ENCODE results near the gene ADSS1. TPM values are rescaled to one million over a fixed set of nuclear protein-coding genes. Genes with fewer than 3 reads are reported as not detected.
A peak's percentile ranks its signal among the peaks of the same experiment; 100 is the strongest.

ADSS1 gene
- total RNA-seq, 1 experiment from 2014 or later, result 10.0 TPM

DNA sequence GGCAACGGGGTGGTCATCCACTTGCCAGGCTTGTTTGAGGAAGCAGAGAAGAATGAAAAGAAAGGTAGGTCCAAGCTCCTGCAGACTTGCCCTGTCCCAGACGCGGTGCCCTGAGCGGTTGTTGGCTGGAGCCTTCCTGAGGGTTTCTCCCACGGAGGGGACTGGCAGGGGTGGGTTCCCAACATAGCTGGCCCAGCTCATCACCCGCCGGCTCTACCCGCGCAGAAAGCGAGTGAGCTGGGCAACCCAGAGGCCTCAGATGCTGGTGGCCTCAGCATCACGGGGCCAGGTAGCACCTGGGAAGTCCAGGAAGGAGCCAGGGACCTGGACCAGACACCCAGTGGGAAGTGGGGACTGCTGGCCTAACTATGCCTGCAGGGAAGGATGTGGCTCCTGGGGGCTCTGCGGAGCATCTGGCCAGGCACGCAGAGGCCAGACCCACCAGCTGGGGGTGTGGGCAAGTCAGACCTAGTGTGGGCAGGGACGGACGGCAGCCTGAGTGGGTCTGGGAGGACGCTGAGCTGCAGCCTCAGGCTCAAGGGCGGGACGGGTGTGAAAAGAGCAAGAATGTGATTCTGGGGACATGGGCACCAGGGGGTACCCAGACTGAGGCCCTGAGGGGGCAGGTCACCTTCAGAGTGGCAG, 14.5 kb downstream of the ADSS1 start (continued):
- TF ChIP-seq, protein P1, sequence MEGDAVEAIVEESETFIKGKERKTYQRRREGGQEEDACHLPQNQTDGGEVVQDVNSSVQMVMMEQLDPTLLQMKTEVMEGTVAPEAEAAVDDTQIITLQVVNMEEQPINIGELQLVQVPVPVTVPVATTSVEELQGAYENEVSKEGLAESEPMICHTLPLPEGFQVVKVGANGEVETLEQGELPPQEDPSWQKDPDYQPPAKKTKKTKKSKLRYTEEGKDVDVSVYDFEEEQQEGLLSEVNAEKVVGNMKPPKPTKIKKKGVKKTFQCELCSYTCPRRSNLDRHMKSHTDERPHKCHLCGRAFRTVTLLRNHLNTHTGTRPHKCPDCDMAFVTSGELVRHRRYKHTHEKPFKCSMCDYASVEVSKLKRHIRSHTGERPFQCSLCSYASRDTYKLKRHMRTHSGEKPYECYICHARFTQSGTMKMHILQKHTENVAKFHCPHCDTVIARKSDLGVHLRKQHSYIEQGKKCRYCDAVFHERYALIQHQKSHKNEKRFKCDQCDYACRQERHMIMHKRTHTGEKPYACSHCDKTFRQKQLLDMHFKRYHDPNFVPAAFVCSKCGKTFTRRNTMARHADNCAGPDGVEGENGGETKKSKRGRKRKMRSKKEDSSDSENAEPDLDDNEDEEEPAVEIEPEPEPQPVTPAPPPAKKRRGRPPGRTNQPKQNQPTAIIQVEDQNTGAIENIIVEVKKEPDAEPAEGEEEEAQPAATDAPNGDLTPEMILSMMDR (IDR thresholded peaks at IDR 0.05), result no peak

DNA sequence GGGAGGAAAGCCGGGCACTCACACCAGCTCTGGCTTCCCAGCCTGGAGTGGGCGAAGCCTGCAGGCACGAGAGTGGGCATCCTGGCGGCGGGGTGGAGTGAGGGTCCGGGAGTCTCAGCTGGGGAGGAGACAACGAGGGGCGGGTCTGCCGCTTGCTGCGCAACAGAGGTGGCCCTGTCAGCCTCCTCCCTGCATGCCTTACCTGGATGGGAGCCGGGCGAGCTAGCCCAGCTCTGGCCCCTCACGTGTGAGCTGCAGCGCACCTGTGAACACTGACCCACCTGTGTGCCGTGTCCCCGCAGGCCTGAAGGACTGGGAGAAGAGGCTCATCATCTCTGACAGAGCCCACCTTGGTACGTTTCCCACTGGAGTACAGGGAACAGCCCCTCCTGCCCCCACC, 15.0 kb downstream of the ADSS1 start:
- TF ChIP-seq TEAD1 (CRISPR knock-in tag; IDR thresholded peaks at IDR 0.05) (no peak), ZNF396 (CRISPR knock-in tag; IDR thresholded peaks at IDR 0.05; ENCODE audit: borderline replicate concordance) (no peak), FOXJ3 (CRISPR knock-in tag; IDR thresholded peaks at IDR 0.05; ENCODE audit: borderline replicate concordance) (no peak)
- TF ChIP-seq, protein P2, sequence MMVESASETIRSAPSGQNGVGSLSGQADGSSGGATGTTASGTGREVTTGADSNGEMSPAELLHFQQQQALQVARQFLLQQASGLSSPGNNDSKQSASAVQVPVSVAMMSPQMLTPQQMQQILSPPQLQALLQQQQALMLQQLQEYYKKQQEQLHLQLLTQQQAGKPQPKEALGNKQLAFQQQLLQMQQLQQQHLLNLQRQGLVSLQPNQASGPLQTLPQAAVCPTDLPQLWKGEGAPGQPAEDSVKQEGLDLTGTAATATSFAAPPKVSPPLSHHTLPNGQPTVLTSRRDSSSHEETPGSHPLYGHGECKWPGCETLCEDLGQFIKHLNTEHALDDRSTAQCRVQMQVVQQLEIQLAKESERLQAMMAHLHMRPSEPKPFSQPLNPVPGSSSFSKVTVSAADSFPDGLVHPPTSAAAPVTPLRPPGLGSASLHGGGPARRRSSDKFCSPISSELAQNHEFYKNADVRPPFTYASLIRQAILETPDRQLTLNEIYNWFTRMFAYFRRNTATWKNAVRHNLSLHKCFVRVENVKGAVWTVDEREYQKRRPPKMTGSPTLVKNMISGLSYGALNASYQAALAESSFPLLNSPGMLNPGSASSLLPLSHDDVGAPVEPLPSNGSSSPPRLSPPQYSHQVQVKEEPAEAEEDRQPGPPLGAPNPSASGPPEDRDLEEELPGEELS (CRISPR knock-in tag; IDR thresholded peaks at IDR 0.05), result no peak
- TF ChIP-seq, protein P3, sequence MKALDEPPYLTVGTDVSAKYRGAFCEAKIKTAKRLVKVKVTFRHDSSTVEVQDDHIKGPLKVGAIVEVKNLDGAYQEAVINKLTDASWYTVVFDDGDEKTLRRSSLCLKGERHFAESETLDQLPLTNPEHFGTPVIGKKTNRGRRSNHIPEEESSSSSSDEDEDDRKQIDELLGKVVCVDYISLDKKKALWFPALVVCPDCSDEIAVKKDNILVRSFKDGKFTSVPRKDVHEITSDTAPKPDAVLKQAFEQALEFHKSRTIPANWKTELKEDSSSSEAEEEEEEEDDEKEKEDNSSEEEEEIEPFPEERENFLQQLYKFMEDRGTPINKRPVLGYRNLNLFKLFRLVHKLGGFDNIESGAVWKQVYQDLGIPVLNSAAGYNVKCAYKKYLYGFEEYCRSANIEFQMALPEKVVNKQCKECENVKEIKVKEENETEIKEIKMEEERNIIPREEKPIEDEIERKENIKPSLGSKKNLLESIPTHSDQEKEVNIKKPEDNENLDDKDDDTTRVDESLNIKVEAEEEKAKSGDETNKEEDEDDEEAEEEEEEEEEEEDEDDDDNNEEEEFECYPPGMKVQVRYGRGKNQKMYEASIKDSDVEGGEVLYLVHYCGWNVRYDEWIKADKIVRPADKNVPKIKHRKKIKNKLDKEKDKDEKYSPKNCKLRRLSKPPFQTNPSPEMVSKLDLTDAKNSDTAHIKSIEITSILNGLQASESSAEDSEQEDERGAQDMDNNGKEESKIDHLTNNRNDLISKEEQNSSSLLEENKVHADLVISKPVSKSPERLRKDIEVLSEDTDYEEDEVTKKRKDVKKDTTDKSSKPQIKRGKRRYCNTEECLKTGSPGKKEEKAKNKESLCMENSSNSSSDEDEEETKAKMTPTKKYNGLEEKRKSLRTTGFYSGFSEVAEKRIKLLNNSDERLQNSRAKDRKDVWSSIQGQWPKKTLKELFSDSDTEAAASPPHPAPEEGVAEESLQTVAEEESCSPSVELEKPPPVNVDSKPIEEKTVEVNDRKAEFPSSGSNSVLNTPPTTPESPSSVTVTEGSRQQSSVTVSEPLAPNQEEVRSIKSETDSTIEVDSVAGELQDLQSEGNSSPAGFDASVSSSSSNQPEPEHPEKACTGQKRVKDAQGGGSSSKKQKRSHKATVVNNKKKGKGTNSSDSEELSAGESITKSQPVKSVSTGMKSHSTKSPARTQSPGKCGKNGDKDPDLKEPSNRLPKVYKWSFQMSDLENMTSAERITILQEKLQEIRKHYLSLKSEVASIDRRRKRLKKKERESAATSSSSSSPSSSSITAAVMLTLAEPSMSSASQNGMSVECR (CRISPR knock-in tag; IDR thresholded peaks at IDR 0.05; ENCODE audit: borderline replicate concordance), result no peak
- no peak for ATAC-seq
- DNase-seq (ENCODE audit: low spot score), result no peak
- Mint-ChIP-seq H3K9me3 (no peaks in the 10 kb centered on the region), H3K27ac (no peak overlapping the region), H3K4me1 (no peaks in the 10 kb centered on the region), H3K27me3 (ENCODE audit: low read depth) (no peaks in the 10 kb centered on the region), H3K36me3 (peaks cover 2% of the 10 kb centered on the region; the same call in 1 of the 2 replicates), H3K4me3 (no peak overlapping the region)
- ChIA-PET POLR2A (no interaction called here), CTCF (interaction anchor here (0.8 to 1.7 kb wide), 2 partner anchors 13 to 14 kb away, joined by 3 to 6 read pairs; no protein-coding TSS in a partner anchor)

DNA sequence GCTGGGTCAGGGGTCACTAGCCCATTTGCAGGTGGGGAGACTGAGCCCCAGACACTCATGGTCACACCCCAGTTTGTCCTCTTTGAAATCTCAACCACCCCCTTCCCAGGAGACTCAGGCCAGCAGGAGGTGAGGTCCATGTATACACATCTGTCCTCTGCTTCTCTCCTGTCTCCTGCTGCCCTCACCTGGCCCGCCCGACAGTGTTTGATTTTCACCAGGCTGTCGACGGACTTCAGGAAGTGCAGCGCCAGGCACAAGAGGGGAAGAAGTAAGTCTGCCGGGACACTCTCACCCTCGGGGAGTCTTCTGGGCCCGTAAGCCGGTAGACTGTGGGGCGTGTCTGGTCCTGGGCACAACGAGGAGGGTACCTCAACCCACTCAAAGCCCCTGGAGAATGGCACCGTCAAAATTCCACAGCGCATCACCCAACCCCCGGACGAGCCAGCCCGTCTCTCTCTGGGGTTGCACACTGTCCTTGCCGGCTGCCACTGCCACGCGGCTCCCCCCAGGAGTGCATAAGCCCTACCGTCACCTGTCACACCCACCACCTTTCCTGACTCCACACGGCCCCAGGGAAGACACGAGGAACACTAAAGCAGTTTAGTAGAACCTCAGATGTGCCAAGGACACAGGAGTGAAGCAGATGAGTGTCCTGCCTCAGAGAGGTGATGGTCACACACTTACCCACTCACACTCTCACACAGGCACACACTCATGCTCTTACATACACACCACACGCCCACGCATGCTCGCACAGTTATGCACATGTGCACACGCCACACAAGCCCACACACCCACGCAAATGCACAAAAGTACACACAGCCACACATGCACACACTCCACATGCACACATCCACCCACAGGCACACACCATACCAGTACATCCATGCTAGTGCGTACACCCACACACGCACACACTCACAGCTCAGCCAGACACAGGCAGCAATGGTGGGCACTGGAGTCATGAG, 15.8 kb downstream of the ADSS1 start:
- peaks cover 2% of the 10 kb centered on the region; the same call in 1 of the 2 replicates for H3K36me3 Mint-ChIP-seq
- no peak overlapping the region for H3K4me3 Mint-ChIP-seq
- H3K27me3 Mint-ChIP-seq (ENCODE audit: low read depth), result no peaks in the 10 kb centered on the region
- ATAC-seq, result no peak
- no peaks in the 10 kb centered on the region for H3K4me1 Mint-ChIP-seq
- POLR2A ChIA-PET, result no interaction called here
- TF ChIP-seq, protein P4, sequence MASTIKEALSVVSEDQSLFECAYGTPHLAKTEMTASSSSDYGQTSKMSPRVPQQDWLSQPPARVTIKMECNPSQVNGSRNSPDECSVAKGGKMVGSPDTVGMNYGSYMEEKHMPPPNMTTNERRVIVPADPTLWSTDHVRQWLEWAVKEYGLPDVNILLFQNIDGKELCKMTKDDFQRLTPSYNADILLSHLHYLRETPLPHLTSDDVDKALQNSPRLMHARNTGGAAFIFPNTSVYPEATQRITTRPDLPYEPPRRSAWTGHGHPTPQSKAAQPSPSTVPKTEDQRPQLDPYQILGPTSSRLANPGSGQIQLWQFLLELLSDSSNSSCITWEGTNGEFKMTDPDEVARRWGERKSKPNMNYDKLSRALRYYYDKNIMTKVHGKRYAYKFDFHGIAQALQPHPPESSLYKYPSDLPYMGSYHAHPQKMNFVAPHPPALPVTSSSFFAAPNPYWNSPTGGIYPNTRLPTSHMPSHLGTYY (CRISPR knock-in tag; IDR thresholded peaks at IDR 0.05), result no peak
- no peak for DNase-seq (ENCODE audit: low spot score)
- H3K9me3 Mint-ChIP-seq, result no peaks in the 10 kb centered on the region
- peak overlapping the region; percentile 28 for H3K27ac Mint-ChIP-seq
- CTCF ChIA-PET, result interaction anchor here (0.8 kb wide), 1 partner anchor 15 kb away, joined by 3 read pairs; no protein-coding TSS in a partner anchor
